Measurements from ENCODE around the gene TRAK2.

DNA sequence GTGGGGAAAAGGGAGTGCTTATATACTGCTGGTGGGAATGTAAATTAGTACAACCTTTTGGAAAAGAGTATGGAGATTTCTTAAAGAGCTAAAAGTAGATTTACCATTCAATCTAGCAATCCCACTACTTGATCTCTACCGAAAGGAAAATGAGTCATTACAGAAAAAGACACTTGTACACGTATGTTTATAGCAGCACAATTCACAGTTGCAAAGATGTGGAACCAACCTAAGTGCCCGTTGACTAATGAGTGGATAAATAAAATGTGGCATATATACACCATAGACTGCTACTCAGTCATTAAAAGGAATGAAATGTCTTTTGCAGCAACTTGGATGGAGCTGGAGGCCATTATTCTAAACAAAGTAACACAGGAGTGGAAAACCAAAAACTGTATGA lies 123.6 kb downstream of the TRAK2 start:
- no peak for TF ChIP-seq POLR2A (IDR thresholded peaks at IDR 0.05; ENCODE audit: control extremely low read depth in 1 of 2, low read depth in 2 of 2, low read length in 2 of 2)
- TF ChIP-seq MAFK (IDR thresholded peaks at IDR 0.05; ENCODE audit: low read depth, low read length), result no peak
- TF ChIP-seq SIN3A (conservative IDR thresholded peaks at IDR 0.05 in 1 of 2, IDR thresholded peaks at IDR 0.05 in 1 of 2; ENCODE audit: low read depth in 1 of 2, low read length in 2 of 2), result no peak
- no peak for TF ChIP-seq RXRA (IDR thresholded peaks at IDR 0.05; ENCODE audit: insufficient read depth, low read depth, low read length)
- TF ChIP-seq, protein P1, sequence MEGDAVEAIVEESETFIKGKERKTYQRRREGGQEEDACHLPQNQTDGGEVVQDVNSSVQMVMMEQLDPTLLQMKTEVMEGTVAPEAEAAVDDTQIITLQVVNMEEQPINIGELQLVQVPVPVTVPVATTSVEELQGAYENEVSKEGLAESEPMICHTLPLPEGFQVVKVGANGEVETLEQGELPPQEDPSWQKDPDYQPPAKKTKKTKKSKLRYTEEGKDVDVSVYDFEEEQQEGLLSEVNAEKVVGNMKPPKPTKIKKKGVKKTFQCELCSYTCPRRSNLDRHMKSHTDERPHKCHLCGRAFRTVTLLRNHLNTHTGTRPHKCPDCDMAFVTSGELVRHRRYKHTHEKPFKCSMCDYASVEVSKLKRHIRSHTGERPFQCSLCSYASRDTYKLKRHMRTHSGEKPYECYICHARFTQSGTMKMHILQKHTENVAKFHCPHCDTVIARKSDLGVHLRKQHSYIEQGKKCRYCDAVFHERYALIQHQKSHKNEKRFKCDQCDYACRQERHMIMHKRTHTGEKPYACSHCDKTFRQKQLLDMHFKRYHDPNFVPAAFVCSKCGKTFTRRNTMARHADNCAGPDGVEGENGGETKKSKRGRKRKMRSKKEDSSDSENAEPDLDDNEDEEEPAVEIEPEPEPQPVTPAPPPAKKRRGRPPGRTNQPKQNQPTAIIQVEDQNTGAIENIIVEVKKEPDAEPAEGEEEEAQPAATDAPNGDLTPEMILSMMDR (IDR thresholded peaks at IDR 0.05; ENCODE audit: control extremely low read depth in 1 of 3, insufficient read depth in 1 of 3, low read depth in 1 of 3, low read length in 3 of 3), result no peak
- no peak for TF ChIP-seq RNF2 (IDR thresholded peaks at IDR 0.05; ENCODE audit: borderline replicate concordance, low read depth, low read length, missing control alignments, poor library complexity, severe bottlenecking)
- TF ChIP-seq EZH2 (IDR thresholded peaks at IDR 0.05; ENCODE audit: low read depth, low read length, severe bottlenecking), result no peak
- no peak for TF ChIP-seq SUZ12 (IDR thresholded peaks at IDR 0.05; ENCODE audit: low read length)
- no peak for TF ChIP-seq JUN (IDR thresholded peaks at IDR 0.05; ENCODE audit: low read depth, low read length)
- no peak for TF ChIP-seq KDM1A (IDR thresholded peaks at IDR 0.05; ENCODE audit: borderline replicate concordance, low read length)

Data from H1 (cell line).